Inferior parietal cortex (tissue), 1 donor: ENCODE data around the gene JUP.
"Not testable (repeated sequence)": the region's sequence is repeated elsewhere in the genome, so short reads cannot be mapped to it uniquely, and the experiment has no call there.

Source experiments
- DNase-seq: peaks from one replicate; pipeline ENCODE4 v3.0.0-alpha.2; 2016; ENCODE audit errors: extremely low spot score

JUP gene

GRCh38 chr17:41781404-41782110 lies 5.0 kb downstream of the JUP start:
- no peak for DNase-seq

- DNase-seq, result no peak
These were observed 6.6 kb downstream of the JUP start for GRCh38 chr17:41779954-41780353.

- DNase-seq, result no peak
These were observed 8.8 kb downstream of the JUP start for GRCh38 chr17:41777574-41778188.

DNA sequence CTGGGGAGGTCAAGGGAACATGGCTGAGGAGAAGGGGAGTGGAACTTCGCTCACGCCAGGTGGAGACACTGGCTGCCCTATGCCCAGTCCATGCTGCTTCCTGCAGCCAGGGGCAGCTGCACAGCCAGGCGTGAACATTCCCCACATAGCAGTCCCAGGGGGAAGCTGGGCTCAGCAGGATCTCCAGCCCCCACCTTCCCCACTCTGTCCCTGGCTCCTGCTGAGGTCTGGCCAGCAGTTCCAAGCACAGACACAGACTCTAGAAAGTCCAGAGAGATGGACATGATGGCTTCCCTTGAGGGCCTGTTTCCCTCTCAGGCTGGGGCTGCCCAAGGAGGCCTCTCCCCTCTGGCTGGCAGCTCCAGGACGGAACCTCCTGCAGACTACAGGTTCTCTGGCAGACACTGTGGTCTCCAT lies 9.3 kb downstream of the JUP start:
- no peak for DNase-seq

DNA sequence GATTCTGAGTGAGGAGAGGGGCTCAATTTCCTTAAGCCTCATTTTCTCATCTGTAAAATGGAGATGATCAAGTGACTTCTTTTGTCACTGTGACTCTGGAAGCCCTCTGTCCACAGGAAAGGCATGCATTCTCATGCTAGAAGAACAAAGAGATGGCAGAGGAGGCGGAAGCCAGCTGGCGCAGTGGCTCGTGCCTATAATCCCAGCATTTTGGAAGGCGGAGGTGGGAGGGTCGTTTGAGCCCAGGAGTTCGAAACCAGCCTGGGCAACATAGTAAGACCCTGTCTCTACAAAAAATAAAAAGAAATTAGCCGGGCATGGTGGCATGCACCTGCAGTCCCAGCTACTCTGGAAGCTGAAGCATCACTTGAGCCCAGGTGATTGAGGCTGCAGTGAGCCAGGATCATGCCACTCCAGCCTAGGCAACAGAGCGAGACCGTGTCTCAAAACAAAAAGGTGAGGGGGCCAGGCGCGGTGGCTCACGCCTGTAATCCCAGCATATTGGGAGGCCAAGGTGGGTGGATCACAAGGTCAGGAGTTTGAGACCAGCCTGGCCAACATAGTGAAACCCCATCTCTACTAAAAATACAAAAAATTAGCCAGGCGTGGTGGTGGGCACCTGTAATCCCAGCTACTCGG lies 10.1 kb downstream of the JUP start:
- not testable (repeated sequence) for DNase-seq

GRCh38 chr17:41775394-41776226 lies 10.9 kb downstream of the JUP start:
- peak; percentile 60 for DNase-seq

DNA sequence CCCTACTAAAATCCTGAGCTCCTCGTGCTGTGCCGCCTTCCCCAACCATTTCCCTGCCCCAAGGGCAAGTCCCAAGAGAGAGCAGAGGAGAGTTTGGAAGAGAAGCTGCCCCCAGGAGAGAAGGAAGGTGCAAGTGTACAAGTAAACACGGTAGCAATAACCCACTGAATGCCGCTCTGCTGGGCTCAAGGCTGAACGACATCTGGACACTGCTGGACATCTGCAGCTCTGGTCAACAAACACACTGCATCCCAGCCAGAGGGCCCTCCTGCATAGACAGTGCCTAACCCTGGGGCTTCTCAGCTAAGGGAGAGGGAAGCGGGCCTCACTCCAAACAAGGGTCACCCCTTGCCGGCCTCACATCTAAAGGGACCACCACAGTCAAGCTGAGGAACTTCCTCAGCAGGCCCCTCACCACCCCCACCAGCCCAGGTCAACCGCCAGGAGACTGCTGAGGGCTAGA lies 12.7 kb downstream of the JUP start:
- DNase-seq, result no peak

DNA sequence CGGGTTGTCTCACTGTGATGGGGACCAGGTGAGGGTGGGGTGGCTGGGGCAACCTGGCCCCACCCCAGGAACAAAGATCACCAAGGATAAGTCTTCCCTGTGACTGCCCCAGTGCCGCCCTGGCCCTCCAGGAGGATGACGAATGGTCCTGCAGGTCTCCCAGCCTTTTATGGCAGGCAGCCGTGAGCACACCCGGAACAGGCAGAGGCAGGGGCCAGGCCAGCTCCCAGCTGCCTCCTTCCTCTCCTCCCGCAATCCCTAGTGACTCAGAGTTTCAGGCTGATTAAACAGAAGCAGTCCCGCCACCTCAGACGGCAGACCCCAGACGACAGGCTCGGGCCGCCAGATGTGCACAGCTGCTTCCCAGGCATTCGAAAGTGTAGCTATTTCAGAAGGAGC lies 13.3 kb downstream of the JUP start:
- DNase-seq, result no peak

- DNase-seq, result no peak
These were observed 13.8 kb downstream of the JUP start for GRCh38 chr17:41772586-41773189.

DNA sequence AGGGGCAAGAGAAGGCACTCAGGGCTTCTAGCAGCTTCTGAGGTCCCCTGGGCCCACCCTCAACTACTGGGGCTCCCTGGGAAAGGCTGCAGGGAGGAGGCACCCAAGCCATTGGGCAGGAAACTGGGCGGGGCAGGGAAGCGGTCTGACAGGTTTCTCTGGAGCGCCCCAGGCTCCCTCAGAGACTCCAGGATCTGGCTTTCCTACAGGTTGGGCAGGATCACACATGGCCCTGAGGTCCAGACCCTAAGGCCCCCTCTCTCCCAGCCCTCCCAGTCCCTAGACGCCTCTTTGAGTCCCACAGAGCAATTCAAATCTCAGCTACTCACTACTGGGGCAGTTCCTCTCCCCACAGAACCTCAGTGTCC lies 14.3 kb downstream of the JUP start:
- no peak for DNase-seq

DNA sequence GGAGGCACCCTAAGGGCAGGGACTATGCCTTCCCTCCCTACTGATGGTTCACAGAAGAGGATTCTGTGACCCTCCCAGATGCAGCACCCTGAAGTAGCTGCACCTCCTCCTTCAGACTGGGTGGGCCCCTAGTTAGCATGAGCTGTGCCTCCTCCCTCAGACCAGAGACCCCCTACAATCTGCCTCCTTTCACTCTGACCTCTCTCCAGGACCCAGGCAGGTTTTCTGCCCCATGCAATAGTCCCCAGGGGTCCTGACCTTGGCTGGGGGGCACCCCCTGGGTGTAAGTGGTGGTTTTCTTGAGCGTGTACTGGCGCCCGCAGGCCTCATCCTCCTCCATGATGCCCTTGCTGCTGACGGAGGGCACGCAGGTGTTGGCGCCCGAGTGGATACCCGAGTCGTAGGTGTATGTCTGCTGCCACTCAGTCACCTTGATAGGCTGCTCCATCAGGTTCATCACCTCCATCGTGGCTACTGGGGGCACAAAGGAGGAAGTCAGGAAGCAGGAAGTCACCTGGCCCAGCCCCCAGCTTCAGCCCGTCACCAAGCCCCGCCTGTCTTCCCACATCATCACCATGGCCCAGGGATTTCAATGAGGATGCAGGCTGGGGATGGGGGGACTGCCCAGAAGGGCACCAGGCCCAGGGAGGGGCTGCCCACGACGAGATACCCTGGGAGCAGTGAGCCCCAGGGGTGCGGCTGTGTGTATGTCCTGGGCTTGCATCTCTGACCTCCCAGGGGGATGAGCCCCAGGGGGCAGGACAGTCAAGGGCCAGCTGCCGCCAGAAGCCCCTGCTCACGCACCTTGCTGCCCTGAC lies 14.9 kb downstream of the JUP start:
- DNase-seq, result no peak

- no peak for DNase-seq
These were observed 16.5 kb downstream of the JUP start for GRCh38 chr17:41769985-41770384.

DNA sequence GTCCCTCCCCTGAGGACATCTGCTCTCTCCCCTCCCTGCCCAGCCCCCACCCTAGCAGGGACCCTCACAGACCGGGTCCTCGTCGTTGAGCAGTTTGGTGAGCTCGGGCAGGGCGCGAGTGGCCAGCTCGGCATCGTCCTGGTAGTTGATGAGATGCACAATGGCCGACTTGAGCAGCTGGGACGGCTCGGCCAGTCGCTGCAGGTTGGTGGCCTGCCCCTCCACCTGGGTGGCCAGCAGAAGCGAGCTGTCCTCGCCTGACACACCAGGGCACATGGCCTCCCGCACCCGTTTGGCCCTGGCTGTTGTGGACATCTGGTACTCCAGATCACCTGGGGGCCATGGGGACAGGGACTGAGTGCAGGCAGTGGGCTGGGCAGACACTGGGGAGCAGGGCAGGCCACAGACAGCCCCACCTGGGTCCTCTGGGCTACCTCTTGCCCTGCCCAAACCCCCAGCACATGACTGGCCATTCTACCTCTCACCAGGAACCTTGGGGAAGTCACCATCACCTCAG lies 17.1 kb downstream of the JUP start:
- no peak for DNase-seq

- no peak for DNase-seq
These were observed 17.7 kb downstream of the JUP start for GRCh38 chr17:41768682-41769288.

GRCh38 chr17:41767324-41768042 lies 19.0 kb downstream of the JUP start:
- no peak for DNase-seq

- no peak for DNase-seq
These were observed 20.4 kb downstream of the JUP start for GRCh38 chr17:41766135-41766534.

GRCh38 chr17:41763327-41763726 lies 23.2 kb downstream of the JUP start:
- DNase-seq, result no peak

GRCh38 chr17:41762841-41763240 lies 23.7 kb downstream of the JUP start:
- DNase-seq, result no peak

DNA sequence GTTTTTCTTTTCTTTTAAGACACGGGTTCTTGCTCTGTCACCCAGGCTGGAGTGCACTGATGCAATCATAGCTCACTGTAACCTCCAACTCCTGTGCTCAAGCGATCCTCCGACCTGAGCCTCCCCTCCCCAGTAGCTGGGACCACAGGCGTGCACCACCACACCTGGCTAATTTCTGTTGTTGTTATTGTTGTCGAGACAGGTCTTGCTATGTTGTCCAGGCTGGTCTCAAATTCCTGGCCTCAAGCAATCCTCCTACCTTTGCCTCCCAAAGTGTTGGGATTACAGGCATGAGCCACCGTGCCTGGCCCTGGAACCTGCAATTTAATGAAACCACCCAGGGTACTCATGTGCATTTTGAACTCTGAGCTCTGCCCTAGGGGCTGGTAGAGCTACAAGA lies 24.1 kb downstream of the JUP start:
- DNase-seq, result no peak

GRCh38 chr17:41760878-41761277 lies 25.6 kb downstream of the JUP start:
- DNase-seq, result no peak
